GM12878 (cell line): ENCODE measurements around the gene SIT1. TPM values are rescaled to one million over a fixed set of nuclear protein-coding genes. Genes with fewer than 3 reads are reported as not detected.
A peak's percentile ranks its signal among the peaks of the same experiment; 100 is the strongest.

Experiments used
- ETV6 ChIP-seq, 2 experiments: fragments of 450-650 bp in 1 of 2; IDR thresholded peaks in 1 of 2; conservative IDR thresholded peaks in 1 of 2; 2 replicates each; pipeline ENCODE4 v1.6.1; 2014; ENCODE audit warnings: antibody characterized with exemption in 1 of 2, borderline replicate concordance in 1 of 2, low read depth in 1 of 2, mild to moderate bottlenecking in 1 of 2, moderate library complexity in 1 of 2
- GATAD2B ChIP-seq: fragments of 450-650 bp; conservative IDR thresholded peaks from 2 replicates; pipeline ENCODE4 v1.6.1; 2017; ENCODE audit warnings: low read depth, mild to moderate bottlenecking, moderate library complexity
- IRF4 ChIP-seq: IDR thresholded peaks from 2 replicates; pipeline ENCODE4 v1.6.1; 2011; ENCODE audit warnings: low read depth, low read length
- JUNB ChIP-seq: IDR thresholded peaks from 2 replicates; pipeline ENCODE4 v1.6.1; 2016; ENCODE audit warnings: antibody characterized with exemption, mild to moderate bottlenecking
- MEF2B ChIP-seq: fragments of 450-650 bp; IDR thresholded peaks from 2 replicates; pipeline ENCODE4 v1.6.1; 2018; ENCODE audit warnings: mild to moderate bottlenecking, moderate library complexity; ENCODE audit not compliant: partially characterized antibody, poor library complexity, severe bottlenecking
- NBN ChIP-seq: fragments of 450-650 bp; IDR thresholded peaks from 2 replicates; pipeline ENCODE4 v1.6.1; 2016
- POLR2A ChIP-seq: IDR thresholded peaks from 2 replicates; pipeline ENCODE4 v1.6.1; 2011; ENCODE audit warnings: low read depth, mild to moderate bottlenecking, low read length
- RAD21 ChIP-seq: IDR thresholded peaks from 2 replicates; pipeline ENCODE4 v1.6.1; 2011; ENCODE audit warnings: mild to moderate bottlenecking, low read depth, low read length, moderate library complexity; ENCODE audit not compliant: insufficient read depth
- RBBP5 ChIP-seq: fragments of 200-600 bp; sonication (generic); conservative IDR thresholded peaks from 2 replicates; pipeline ENCODE4 v1.6.1; 2016
- SMAD5 ChIP-seq: IDR thresholded peaks from 2 replicates; pipeline ENCODE4 v1.6.1; 2016; ENCODE audit warnings: antibody characterized with exemption, low read depth
- STAT1 ChIP-seq: fragments of 450-650 bp; conservative IDR thresholded peaks from 2 replicates; pipeline ENCODE4 v1.6.1; 2014; ENCODE audit warnings: antibody characterized with exemption, mild to moderate bottlenecking
- TAF1 ChIP-seq: IDR thresholded peaks from 2 replicates; pipeline ENCODE4 v1.6.1; 2011; ENCODE audit warnings: mild to moderate bottlenecking, low read depth, low read length, borderline replicate concordance
- ZBED1 ChIP-seq: IDR thresholded peaks from 2 replicates; pipeline ENCODE4 v1.6.1; 2016; ENCODE audit warnings: borderline replicate concordance
- ZNF207 ChIP-seq: fragments of 450-650 bp; IDR thresholded peaks from 2 replicates; pipeline ENCODE4 v1.6.1; 2014; ENCODE audit warnings: antibody characterized with exemption, mild to moderate bottlenecking, borderline replicate concordance
- ZZZ3 ChIP-seq: IDR thresholded peaks from 2 replicates; pipeline ENCODE4 v1.6.1; 2011; ENCODE audit warnings: low read depth; ENCODE audit not compliant: control insufficient read depth, insufficient read length
- polyA plus RNA-seq, 11 experiments: library from polyadenylated mRNA; depleted of rRNA in 4 of 11; unstranded in 6 of 11; stranded (reverse) in 5 of 11; fragments of >200 nt; fragmentation: Nextera tagmentation in 4 of 11; fragmentation: Illumina TruSeq in 1 of 11; extraction: Ambion mirVana in 4 of 11; extraction: Trizol in 1 of 11; gene quantifications; 1 replicate in 1 of 11; 2 replicates in 10 of 11; pipeline versions ENCODE4 v1.2.1 to v1.2.3, GENCODE V29; 2011 to 2016; ENCODE audit warnings: inconsistent platforms in 2 of 11, missing spikeins in 2 of 11, low read depth in 1 of 11
- total RNA-seq, 4 experiments: library from RNA; depleted of rRNA in 3 of 4; stranded (reverse); fragments of >200 nt in 3 of 4; fragmentation: Illumina TruSeq in 1 of 4; extraction: Trizol in 1 of 4; gene quantifications; 2 replicates each; pipeline versions ENCODE4 v1.2.1 to v1.2.3, GENCODE V29; 2013 to 2021
- TF ChIP-seq, protein P1 (sequence below): fragments of 450-650 bp; IDR thresholded peaks from 2 replicates; pipeline ENCODE4 v1.6.1; 2018; ENCODE audit warnings: mild to moderate bottlenecking, low read depth, moderate library complexity; ENCODE audit not compliant: partially characterized antibody
- TF ChIP-seq, protein P2 (sequence below): fragments of 450-650 bp; formaldehyde crosslinking; IDR thresholded peaks from 2 replicates; pipeline ENCODE4 v1.4.0; 2022; ENCODE audit warnings: mild to moderate bottlenecking, moderate library complexity
- TF ChIP-seq, protein P3 (sequence below): IDR thresholded peaks from 2 replicates; pipeline ENCODE4 v1.6.1; 2011; ENCODE audit warnings: low read depth, mild to moderate bottlenecking, low read length, moderate library complexity, borderline replicate concordance; ENCODE audit errors: extremely low read depth
- TF ChIP-seq, protein P4 (sequence below): fragments of 450-650 bp; IDR thresholded peaks from 2 replicates; pipeline ENCODE4 v1.6.1; 2017; ENCODE audit warnings: mild to moderate bottlenecking, moderate library complexity

Gene SIT1
- total and polyA plus RNA-seq, 10 of the 15 experiments (the other 5 are each of a cell fraction or from before 2014, with no cell fraction given), result 0.97 to 137 (median 59.7) TPM

DNA sequence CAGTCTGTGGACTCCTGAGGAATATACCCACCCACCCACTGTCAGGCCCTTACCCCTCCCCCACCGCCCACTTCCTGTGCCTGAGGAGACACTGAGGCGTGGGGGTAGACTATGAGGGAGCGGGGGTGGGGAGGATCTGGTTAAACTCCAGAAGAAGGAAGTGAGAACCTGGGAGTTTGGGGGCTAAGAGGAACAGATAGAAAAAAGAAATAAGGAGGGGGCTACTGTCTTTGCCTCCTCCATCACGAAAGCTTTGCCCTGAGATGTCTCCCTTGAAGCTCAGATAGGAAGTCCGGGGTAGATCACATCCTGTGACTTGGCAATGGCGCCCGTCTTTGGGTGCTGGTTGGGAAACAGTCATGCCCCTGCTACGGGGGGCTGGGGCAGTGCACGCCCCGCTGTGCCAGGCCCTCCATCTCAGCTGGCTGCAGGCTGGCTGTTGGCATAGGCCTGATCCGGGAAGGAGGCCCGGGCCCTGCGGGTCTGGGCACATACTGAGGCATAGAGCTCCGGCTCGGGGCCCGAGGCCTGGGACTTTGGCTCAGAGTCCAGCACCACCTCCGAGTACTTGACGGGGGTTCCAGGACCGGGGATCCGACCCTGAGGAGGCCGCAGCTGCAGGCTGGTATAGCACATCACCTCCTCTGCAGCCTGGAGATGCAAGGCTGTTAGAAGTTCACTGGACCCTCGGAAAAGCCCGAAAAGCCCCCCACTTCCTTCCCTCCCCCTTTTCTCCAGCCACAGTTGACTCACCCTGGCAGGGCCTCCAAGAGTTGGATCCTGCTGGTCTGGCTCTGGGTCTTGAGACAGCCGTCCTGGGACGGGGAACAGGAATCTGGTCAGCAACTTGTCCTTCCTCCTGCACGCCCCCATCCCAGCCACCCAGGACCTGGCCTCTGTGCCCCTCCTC lies 1.0 kb downstream of the SIT1 start (continued):
- TF ChIP-seq ZNF207 (no peak), JUNB (no peak), MEF2B (no peak), SMAD5 (0 out of 2 replicates have a peak, but pooled peaks have one; percentile 61), NBN (0 out of 2 replicates have a peak, but pooled peaks have one; percentile 31), STAT1 (no peak), RAD21 (0 out of 2 replicates have a peak, but pooled peaks have one; percentile 12), GATAD2B (peak; percentile 34; the same call in 1 of the 2 replicates), RBBP5 (no peak), ZZZ3 (no peak), TAF1 (peak; percentile 37; the same call in 1 of the 2 replicates), ZBED1 (0 out of 2 replicates have a peak, but pooled peaks have one; percentile 41), POLR2A (peak; percentile 73), IRF4 (peak; percentile 28; the same call in 1 of the 2 replicates), ETV6 (conservative IDR thresholded peaks at IDR 0.05 in 1 of 2, IDR thresholded peaks at IDR 0.05 in 1 of 2; ENCODE audit: borderline replicate concordance in 1 of 2, low read depth in 1 of 2) (peak in 1 of 2 experiments; percentile 14; a peak in 1 of 4 replicates)
- TF ChIP-seq, protein P1, sequence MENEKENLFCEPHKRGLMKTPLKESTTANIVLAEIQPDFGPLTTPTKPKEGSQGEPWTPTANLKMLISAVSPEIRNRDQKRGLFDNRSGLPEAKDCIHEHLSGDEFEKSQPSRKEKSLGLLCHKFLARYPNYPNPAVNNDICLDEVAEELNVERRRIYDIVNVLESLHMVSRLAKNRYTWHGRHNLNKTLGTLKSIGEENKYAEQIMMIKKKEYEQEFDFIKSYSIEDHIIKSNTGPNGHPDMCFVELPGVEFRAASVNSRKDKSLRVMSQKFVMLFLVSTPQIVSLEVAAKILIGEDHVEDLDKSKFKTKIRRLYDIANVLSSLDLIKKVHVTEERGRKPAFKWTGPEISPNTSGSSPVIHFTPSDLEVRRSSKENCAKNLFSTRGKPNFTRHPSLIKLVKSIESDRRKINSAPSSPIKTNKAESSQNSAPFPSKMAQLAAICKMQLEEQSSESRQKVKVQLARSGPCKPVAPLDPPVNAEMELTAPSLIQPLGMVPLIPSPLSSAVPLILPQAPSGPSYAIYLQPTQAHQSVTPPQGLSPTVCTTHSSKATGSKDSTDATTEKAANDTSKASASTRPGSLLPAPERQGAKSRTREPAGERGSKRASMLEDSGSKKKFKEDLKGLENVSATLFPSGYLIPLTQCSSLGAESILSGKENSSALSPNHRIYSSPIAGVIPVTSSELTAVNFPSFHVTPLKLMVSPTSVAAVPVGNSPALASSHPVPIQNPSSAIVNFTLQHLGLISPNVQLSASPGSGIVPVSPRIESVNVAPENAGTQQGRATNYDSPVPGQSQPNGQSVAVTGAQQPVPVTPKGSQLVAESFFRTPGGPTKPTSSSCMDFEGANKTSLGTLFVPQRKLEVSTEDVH, result no peak
- TF ChIP-seq, protein P2, sequence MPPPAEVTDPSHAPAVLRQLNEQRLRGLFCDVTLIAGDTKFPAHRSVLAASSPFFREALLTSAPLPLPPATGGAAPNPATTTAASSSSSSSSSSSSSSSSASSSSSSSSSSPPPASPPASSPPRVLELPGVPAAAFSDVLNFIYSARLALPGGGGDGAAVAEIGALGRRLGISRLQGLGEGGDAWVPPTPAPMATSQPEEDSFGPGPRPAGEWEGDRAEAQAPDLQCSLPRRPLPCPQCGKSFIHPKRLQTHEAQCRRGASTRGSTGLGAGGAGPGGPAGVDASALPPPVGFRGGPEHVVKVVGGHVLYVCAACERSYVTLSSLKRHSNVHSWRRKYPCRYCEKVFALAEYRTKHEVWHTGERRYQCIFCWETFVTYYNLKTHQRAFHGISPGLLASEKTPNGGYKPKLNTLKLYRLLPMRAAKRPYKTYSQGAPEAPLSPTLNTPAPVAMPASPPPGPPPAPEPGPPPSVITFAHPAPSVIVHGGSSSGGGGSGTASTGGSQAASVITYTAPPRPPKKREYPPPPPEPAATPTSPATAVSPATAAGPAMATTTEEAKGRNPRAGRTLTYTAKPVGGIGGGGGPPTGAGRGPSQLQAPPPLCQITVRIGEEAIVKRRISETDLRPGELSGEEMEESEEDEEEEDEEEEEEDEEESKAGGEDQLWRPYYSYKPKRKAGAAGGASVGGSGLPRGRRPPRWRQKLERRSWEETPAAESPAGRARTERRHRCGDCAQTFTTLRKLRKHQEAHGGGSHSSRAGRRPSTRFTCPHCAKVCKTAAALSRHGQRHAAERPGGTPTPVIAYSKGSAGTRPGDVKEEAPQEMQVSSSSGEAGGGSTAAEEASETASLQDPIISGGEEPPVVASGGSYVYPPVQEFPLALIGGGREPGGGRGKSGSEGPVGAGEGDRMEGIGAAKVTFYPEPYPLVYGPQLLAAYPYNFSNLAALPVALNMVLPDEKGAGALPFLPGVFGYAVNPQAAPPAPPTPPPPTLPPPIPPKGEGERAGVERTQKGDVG (CRISPR knock-in tag), result no peak
- TF ChIP-seq, protein P3, sequence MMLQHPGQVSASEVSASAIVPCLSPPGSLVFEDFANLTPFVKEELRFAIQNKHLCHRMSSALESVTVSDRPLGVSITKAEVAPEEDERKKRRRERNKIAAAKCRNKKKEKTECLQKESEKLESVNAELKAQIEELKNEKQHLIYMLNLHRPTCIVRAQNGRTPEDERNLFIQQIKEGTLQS, result no peak
- TF ChIP-seq, protein P4, sequence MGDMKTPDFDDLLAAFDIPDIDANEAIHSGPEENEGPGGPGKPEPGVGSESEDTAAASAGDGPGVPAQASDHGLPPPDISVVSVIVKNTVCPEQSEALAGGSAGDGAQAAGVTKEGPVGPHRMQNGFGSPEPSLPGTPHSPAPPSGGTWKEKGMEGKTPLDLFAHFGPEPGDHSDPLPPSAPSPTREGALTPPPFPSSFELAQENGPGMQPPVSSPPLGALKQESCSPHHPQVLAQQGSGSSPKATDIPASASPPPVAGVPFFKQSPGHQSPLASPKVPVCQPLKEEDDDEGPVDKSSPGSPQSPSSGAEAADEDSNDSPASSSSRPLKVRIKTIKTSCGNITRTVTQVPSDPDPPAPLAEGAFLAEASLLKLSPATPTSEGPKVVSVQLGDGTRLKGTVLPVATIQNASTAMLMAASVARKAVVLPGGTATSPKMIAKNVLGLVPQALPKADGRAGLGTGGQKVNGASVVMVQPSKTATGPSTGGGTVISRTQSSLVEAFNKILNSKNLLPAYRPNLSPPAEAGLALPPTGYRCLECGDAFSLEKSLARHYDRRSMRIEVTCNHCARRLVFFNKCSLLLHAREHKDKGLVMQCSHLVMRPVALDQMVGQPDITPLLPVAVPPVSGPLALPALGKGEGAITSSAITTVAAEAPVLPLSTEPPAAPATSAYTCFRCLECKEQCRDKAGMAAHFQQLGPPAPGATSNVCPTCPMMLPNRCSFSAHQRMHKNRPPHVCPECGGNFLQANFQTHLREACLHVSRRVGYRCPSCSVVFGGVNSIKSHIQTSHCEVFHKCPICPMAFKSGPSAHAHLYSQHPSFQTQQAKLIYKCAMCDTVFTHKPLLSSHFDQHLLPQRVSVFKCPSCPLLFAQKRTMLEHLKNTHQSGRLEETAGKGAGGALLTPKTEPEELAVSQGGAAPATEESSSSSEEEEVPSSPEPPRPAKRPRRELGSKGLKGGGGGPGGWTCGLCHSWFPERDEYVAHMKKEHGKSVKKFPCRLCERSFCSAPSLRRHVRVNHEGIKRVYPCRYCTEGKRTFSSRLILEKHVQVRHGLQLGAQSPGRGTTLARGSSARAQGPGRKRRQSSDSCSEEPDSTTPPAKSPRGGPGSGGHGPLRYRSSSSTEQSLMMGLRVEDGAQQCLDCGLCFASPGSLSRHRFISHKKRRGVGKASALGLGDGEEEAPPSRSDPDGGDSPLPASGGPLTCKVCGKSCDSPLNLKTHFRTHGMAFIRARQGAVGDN, result peak; percentile 86
